Thyroid gland (tissue), 4 donors: ENCODE measurements around the gene PM20D2. TPM values are rescaled to one million over a fixed set of nuclear protein-coding genes. Genes with fewer than 3 reads are reported as not detected.

Experiments used
- DNase-seq, 2 donors: peaks; one replicate each; pipeline ENCODE4 v3.0.0-alpha.2; 2019
- H3K27ac ChIP-seq, 3 donors: fragments of 200-600 bp; sonication (generic); 1 replicate in 2 of 3; 2 replicates in 1 of 3; pipeline ENCODE4 v1.5.1; 2016 to 2019; ENCODE audit warnings: mild to moderate bottlenecking in 1 of 3, moderate library complexity in 1 of 3
- H3K27me3 ChIP-seq: fragments of 200-600 bp; sonication (generic); one replicate; pipeline ENCODE4 v1.5.1; 2019
- H3K36me3 ChIP-seq, 2 donors: fragments of 200-600 bp; sonication (generic); one replicate each; pipeline ENCODE4 v1.5.1; 2016 to 2019
- H3K4me1 ChIP-seq, 2 donors: fragments of 200-600 bp; sonication (generic); one replicate each; pipeline ENCODE4 v1.5.1; 2017 to 2019
- H3K4me3 ChIP-seq, 3 donors: fragments of 200-600 bp; sonication (generic); replicated peaks in 1 of 3; 1 replicate in 2 of 3; 2 replicates in 1 of 3; pipeline ENCODE4 v1.5.1; 2016; ENCODE audit warnings: mild to moderate bottlenecking in 1 of 3
- H3K9me3 ChIP-seq: fragments of 200-600 bp; sonication (generic); one replicate; pipeline ENCODE4 v1.5.1; 2017
- CTCF ChIP-seq, 6 experiments: fragments of 200-600 bp in 3 of 6; fragments of 450-650 bp in 3 of 6; sonication (generic) in 3 of 6; IDR thresholded peaks; one replicate each; pipeline ENCODE4 v1.5.1; 2016 to 2019; ENCODE audit warnings: antibody characterized with exemption in 6 of 6, mild to moderate bottlenecking in 2 of 6, inconsistent platforms in 1 of 6, moderate library complexity in 1 of 6
- POLR2A ChIP-seq, 2 donors: fragments of 450-650 bp; IDR thresholded peaks; one replicate each; pipeline ENCODE4 v1.6.1; 2017; ENCODE audit warnings: antibody characterized with exemption in 2 of 2, mild to moderate bottlenecking in 2 of 2, moderate library complexity in 1 of 2
- WGBS, 2 donors: methylation state at CpG; one replicate each; pipeline ENCODE4 v1.1.5; 2017; 5-methylcytosine and 5-hydroxymethylcytosine counted together
- intact Hi-C: fragments of 100-400 bp; cut with DNase I; formaldehyde crosslinking; loops from one replicate; pipeline ENCODE4 v1.15.1; 2023
- total RNA-seq, 4 donors: library from RNA; depleted of rRNA; stranded (reverse); fragments of >200 nt; gene quantifications; one replicate each; pipeline ENCODE4 v1.2.3, GENCODE V29; 2016

Gene PM20D2
- total RNA-seq, 4 donors from 2014 or later, result 21.5 to 33.3 (median 28.6) TPM

- H3K4me1 ChIP-seq, result no peaks in the 10 kb centered on the region
- H3K27ac ChIP-seq, result no peak overlapping the region
- 47 to 83% methylated on average over 2 to 4 of the region's 4 CpGs for WGBS, 2 donors
- no peak overlapping the region for H3K4me3 ChIP-seq
- DNase-seq, result no peak
- H3K36me3 ChIP-seq, result no peaks in the 10 kb centered on the region
- no peaks in the 10 kb centered on the region for H3K27me3 ChIP-seq
- intact Hi-C loops, result no loop called here
- H3K9me3 ChIP-seq, result no peaks in the 10 kb centered on the region
- no peak for TF ChIP-seq CTCF (IDR thresholded peaks at IDR 0.05)
- TF ChIP-seq POLR2A (IDR thresholded peaks at IDR 0.05), result no peak
Observed at GRCh38 chr6:89208551-89208950, 62.7 kb downstream of the PM20D2 start.

GRCh38 chr6:89209457-89209856 is 63.6 kb downstream of the PM20D2 start:
- Histone ChIP-seq H3K9me3 (no peaks in the 10 kb centered on the region), H3K4me3 (no peak overlapping the region), H3K4me1 (no peaks in the 10 kb centered on the region), H3K27ac (no peak overlapping the region), H3K36me3 (no peaks in the 10 kb centered on the region), H3K27me3 (no peaks in the 10 kb centered on the region)
- 94% methylated on average over 6 of the region's 6 CpGs for WGBS, 2 donors
- no peak for TF ChIP-seq POLR2A (IDR thresholded peaks at IDR 0.05)
- no peak for TF ChIP-seq CTCF (IDR thresholded peaks at IDR 0.05)
- no peak for DNase-seq
- intact Hi-C loops, result no loop called here

- TF ChIP-seq CTCF (IDR thresholded peaks at IDR 0.05) (no peak), POLR2A (IDR thresholded peaks at IDR 0.05) (no peak)
- no peak overlapping the region for H3K4me3 ChIP-seq
- intact Hi-C loops, result no loop called here
- no peaks in the 10 kb centered on the region for H3K4me1 ChIP-seq
- WGBS, 2 donors, result 42 to 50% methylated on average over 5 of the region's 5 CpGs
- no peaks in the 10 kb centered on the region for H3K27me3 ChIP-seq
- H3K9me3 ChIP-seq, result no peaks in the 10 kb centered on the region
- H3K36me3 ChIP-seq, result no peaks in the 10 kb centered on the region
- no peak overlapping the region for H3K27ac ChIP-seq
- no peak for DNase-seq
Observed at GRCh38 chr6:89212472-89212871, 66.6 kb downstream of the PM20D2 start.

GRCh38 chr6:89214197-89214596 is 68.3 kb downstream of the PM20D2 start:
- Histone ChIP-seq H3K27me3 (no peaks in the 10 kb centered on the region), H3K9me3 (no peaks in the 10 kb centered on the region), H3K4me3 (no peak overlapping the region), H3K27ac (no peak overlapping the region), H3K36me3 (no peaks in the 10 kb centered on the region), H3K4me1 (no peaks in the 10 kb centered on the region)
- intact Hi-C loops, result no loop called here
- TF ChIP-seq CTCF (IDR thresholded peaks at IDR 0.05), result no peak
- TF ChIP-seq POLR2A (IDR thresholded peaks at IDR 0.05), result no peak
- DNase-seq, result no peak

Other genes with a start within 250 kb of the PM20D2 start
- gene RNGTT, start 182.4 kb upstream of the PM20D2 start, total RNA-seq, result 10 to 100 TPM; 19.1 to 31.4 (median 24.8) TPM
- gene PNRC1, start 65.3 kb upstream of the PM20D2 start, total RNA-seq, result 100 to 1,000 TPM; 189 to 307 (median 245) TPM
- gene SRSF12, start 28.0 kb upstream of the PM20D2 start, total RNA-seq, result 1 to 10 TPM in 3 of 4 donors, under 1 TPM in 1; 0.88 to 3.3 (median 2.7) TPM
- gene GABRR1, start 71.3 kb downstream of the PM20D2 start, total RNA-seq, result not detected
- 1 to 10 TPM in 1 of 4 donors, under 1 TPM in 3; 0.42 to 2.1 (median 0.56) TPM for gene GABRR2, start 169.2 kb downstream of the PM20D2 start, total RNA-seq
- gene UBE2J1, start 206.7 kb downstream of the PM20D2 start, total RNA-seq, result 10 to 100 TPM; 49.8 to 63.1 (median 51.9) TPM